Common myeloid progenitor, CD34-positive (primary cell): Measurements from ENCODE around the gene PRLH.

Experiments used
- CTCF ChIA-PET: fragments of 350-600 bp; sonication (Branson Sonifier 250); formaldehyde crosslinking; loops from one replicate; lab custom pipeline; 2021; ENCODE audit warnings: antibody characterized with exemption; lab: Charles Lee
- POLR2A ChIA-PET: fragments of 350-600 bp; sonication (Branson Sonifier 250); formaldehyde crosslinking; loops from one replicate; lab custom pipeline; 2021; ENCODE audit warnings: antibody characterized with exemption; lab: Charles Lee
- DNase-seq, 3 donors: peaks; one replicate each; pipeline versions ENCODE4 v3.0.0 to v3.0.0-alpha.2; 2013
- H3K27ac ChIP-seq, 2 experiments: 1 replicate in 1 of 2; 2 replicates in 1 of 2; pipeline ENCODE4 v1.7.0; 2013; ENCODE audit warnings: inconsistent platforms in 2 of 2, low read length in 2 of 2, mild to moderate bottlenecking in 2 of 2, low read depth in 1 of 2, moderate library complexity in 1 of 2; ENCODE audit not compliant: severe bottlenecking in 2 of 2, insufficient read depth in 1 of 2, poor library complexity in 1 of 2
- H3K27me3 ChIP-seq, 5 experiments: replicated peaks in 2 of 5; 1 replicate in 3 of 5; 2 replicates in 2 of 5; pipeline versions ENCODE4 v1.6.1 to v1.7.0; 2013; ENCODE audit warnings: low read length in 4 of 5, mild to moderate bottlenecking in 2 of 5, moderate library complexity in 2 of 5, inconsistent platforms in 1 of 5; ENCODE audit not compliant: insufficient read depth in 5 of 5, control insufficient read depth in 4 of 5
- H3K36me3 ChIP-seq, 4 experiments: 1 replicate in 2 of 4; 2 replicates in 2 of 4; pipeline versions ENCODE4 v1.6.1 to v1.7.0; 2013; ENCODE audit warnings: low read length in 3 of 4, control low read depth in 1 of 4, mild to moderate bottlenecking in 1 of 4; ENCODE audit not compliant: control insufficient read depth in 4 of 4, insufficient read depth in 4 of 4
- H3K4me1 ChIP-seq, 4 experiments: 1 replicate in 3 of 4; 2 replicates in 1 of 4; pipeline versions ENCODE4 v1.6.1 to v1.7.1; 2013; ENCODE audit warnings: low read length in 3 of 4, mild to moderate bottlenecking in 3 of 4, control low read depth in 1 of 4, inconsistent platforms in 1 of 4, moderate library complexity in 1 of 4; ENCODE audit not compliant: control insufficient read depth in 4 of 4, insufficient read depth in 4 of 4; ENCODE audit errors: control extremely low read depth in 1 of 4
- H3K4me3 ChIP-seq, 7 experiments: 1 replicate in 4 of 7; 2 replicates in 3 of 7; pipeline versions ENCODE4 v1.5.1 to v1.7.0; 2013; ENCODE audit warnings: mild to moderate bottlenecking in 7 of 7, low read length in 6 of 7, moderate library complexity in 6 of 7, inconsistent platforms in 2 of 7, low read depth in 2 of 7, control low read depth in 1 of 7; ENCODE audit not compliant: insufficient read depth in 4 of 7, control insufficient read depth in 1 of 7; ENCODE audit errors: extremely low read depth in 1 of 7
- H3K9me3 ChIP-seq, 5 experiments: 1 replicate in 4 of 5; 2 replicates in 1 of 5; pipeline versions ENCODE4 v1.6.1 to v1.7.1; 2013; ENCODE audit warnings: low read length in 4 of 5, mild to moderate bottlenecking in 2 of 5, inconsistent platforms in 1 of 5, low read depth in 1 of 5, moderate library complexity in 1 of 5; ENCODE audit not compliant: control insufficient read depth in 4 of 5, insufficient read depth in 2 of 5; ENCODE audit errors: control extremely low read depth in 1 of 5
- WGBS: methylation state at CpG from one replicate; pipeline ENCODE4 v1.1.5; 2013; ENCODE audit not compliant: insufficient coverage; 5-methylcytosine and 5-hydroxymethylcytosine counted together

The PRLH gene

GRCh38 chr2:237546876-237547395 is 19.4 kb upstream of the PRLH start:
- POLR2A ChIA-PET, result no interaction called here
- Histone ChIP-seq H3K36me3 (no peaks in the 10 kb centered on the region), H3K27me3 (peaks cover 0 to 16% (median 2%) of the 10 kb centered on the region in 5 experiments), H3K4me3 (no peak overlapping the region), H3K9me3 (peaks cover 0 to 5% (median 0%) of the 10 kb centered on the region in 5 experiments), H3K4me1 (no peaks in the 10 kb centered on the region), H3K27ac (no peak overlapping the region)
- DNase-seq, result no peak
- CTCF ChIA-PET, result no interaction called here
- 96% methylated on average over 8 of the region's 13 CpGs for WGBS

- ChIA-PET POLR2A (no interaction called here), CTCF (interaction anchor here (1.2 kb wide), 1 partner anchor 24 kb away, joined by 4 read pairs; no protein-coding TSS in a partner anchor)
Observed at GRCh38 chr2:237547841-237548416, 18.4 kb upstream of the PRLH start.

GRCh38 chr2:237549216-237549615 is 17.2 kb upstream of the PRLH start:
- H3K27me3 ChIP-seq, result peaks cover 0 to 16% (median 2%) of the 10 kb centered on the region in 5 experiments
- 92% methylated on average over 5 of the region's 8 CpGs for WGBS
- H3K9me3 ChIP-seq, result peaks cover 0 to 11% (median under 1%) of the 10 kb centered on the region in 5 experiments
- ChIA-PET CTCF (interaction anchor here (0.8 to 1.5 kb wide), 3 partner anchors 12 to 36 kb away, joined by 3 to 6 read pairs (median 4); no protein-coding TSS in a partner anchor), POLR2A (no interaction called here)
- no peaks in the 10 kb centered on the region for H3K4me1 ChIP-seq
- H3K36me3 ChIP-seq, result no peaks in the 10 kb centered on the region
- no peak overlapping the region for H3K4me3 ChIP-seq
- no peak for DNase-seq
- H3K27ac ChIP-seq, result no peak overlapping the region

More at GRCh38 chr2:237547841-237548416, 18.4 kb upstream of the PRLH start:
- DNase-seq, result no peak
- Histone ChIP-seq H3K36me3 (no peaks in the 10 kb centered on the region), H3K4me1 (no peaks in the 10 kb centered on the region), H3K27ac (no peak overlapping the region), H3K9me3 (peaks cover 0 to 1% (median 0%) of the 10 kb centered on the region in 5 experiments), H3K27me3 (peaks cover 0 to 16% (median 2%) of the 10 kb centered on the region in 5 experiments), H3K4me3 (no peak overlapping the region)
- WGBS, result 74% methylated on average over 9 of the region's 11 CpGs

- no peaks in the 10 kb centered on the region for H3K4me1 ChIP-seq
- ChIA-PET CTCF (interaction anchor here (0.6 to 1.5 kb wide), 4 partner anchors 11 to 151 kb away, joined by 3 to 6 read pairs (median 4); no protein-coding TSS in a partner anchor), POLR2A (no interaction called here)
- DNase-seq, result no peak
- H3K9me3 ChIP-seq, result peaks cover 0 to 15% (median 4%) of the 10 kb centered on the region in 5 experiments
- H3K4me3 ChIP-seq, result no peak overlapping the region
- WGBS, result 87% methylated on average over 17 of the region's 17 CpGs
- peaks cover 0 to 16% (median 2%) of the 10 kb centered on the region in 5 experiments for H3K27me3 ChIP-seq
- no peaks in the 10 kb centered on the region for H3K36me3 ChIP-seq
- no peak overlapping the region for H3K27ac ChIP-seq
Observed at GRCh38 chr2:237549643-237550415, 16.5 kb upstream of the PRLH start.

GRCh38 chr2:237551071-237551574 is 15.3 kb upstream of the PRLH start:
- WGBS, result 97% methylated on average over 16 of the region's 16 CpGs
- POLR2A ChIA-PET, result no interaction called here
- Histone ChIP-seq H3K27ac (no peak overlapping the region), H3K27me3 (peaks cover 0 to 16% (median 2%) of the 10 kb centered on the region in 5 experiments), H3K4me3 (no peak overlapping the region), H3K9me3 (peaks cover 3 to 24% (median 12%) of the 10 kb centered on the region in 5 experiments), H3K36me3 (no peaks in the 10 kb centered on the region), H3K4me1 (no peaks in the 10 kb centered on the region)
- DNase-seq, result no peak
- CTCF ChIA-PET, result no interaction called here

- POLR2A ChIA-PET, result no interaction called here
Observed at GRCh38 chr2:237552908-237553307, 13.5 kb upstream of the PRLH start.

More at GRCh38 chr2:237552908-237553307, 13.5 kb upstream of the PRLH start:
- no peak overlapping the region for H3K27ac ChIP-seq
- no peak overlapping the region for H3K4me3 ChIP-seq
- peaks cover 0 to 14% (median 2%) of the 10 kb centered on the region in 5 experiments for H3K27me3 ChIP-seq
- no peaks in the 10 kb centered on the region for H3K4me1 ChIP-seq
- peaks cover 3 to 29% (median 16%) of the 10 kb centered on the region in 5 experiments for H3K9me3 ChIP-seq
- 100% methylated on average over 5 of the region's 6 CpGs for WGBS
- CTCF ChIA-PET, result no interaction called here
- DNase-seq, result no peak
- no peaks in the 10 kb centered on the region for H3K36me3 ChIP-seq
